HCT116 (cell line): ENCODE results near the gene PRIMPOL. TPM values are rescaled to one million over a fixed set of nuclear protein-coding genes. Genes with fewer than 3 reads are reported as not detected.

Experiments used
- ATAC-seq: fragments of 200-7000 bp; cut with Tn5 transposase; 2 replicates; pipeline ENCODE4 v1.9.1; 2020; ENCODE audit warnings: mild to moderate bottlenecking, moderate library complexity
- Bru-seq: library from RNA; stranded (reverse); fragments of 400-500 nt; gene quantifications from one replicate; lab custom pipeline; 2021; lab: Mats Ljungman, UMichigan
- BruChase-seq, 2 experiments: library from RNA; stranded (reverse); fragments of 400-500 nt; gene quantifications; one replicate each; lab custom pipeline; 2021; lab: Mats Ljungman, UMichigan
- BruUV-seq: library from RNA; stranded (reverse); fragments of 400-500 nt; replicated peaks from 2 replicates; lab custom pipeline; 2021; lab: Mats Ljungman, UMichigan
- CTCF ChIA-PET: fragments of 300-600 bp; sonication (Branson Sonifier 250); formaldehyde crosslinking; loops from one replicate; lab custom pipeline; 2021; ENCODE audit warnings: antibody characterized with exemption; lab: Charles Lee
- POLR2A ChIA-PET: fragments of 300-600, 350-600 bp; sonication (Branson Sonifier 250); formaldehyde crosslinking; loops from one replicate; lab custom pipeline; 2021; ENCODE audit warnings: antibody characterized with exemption; lab: Charles Lee
- RAD21 ChIA-PET, 2 experiments: fragments of 300-600 bp; sonication (Branson Sonifier 250); formaldehyde crosslinking; loops; one replicate each; lab custom pipeline; 2023; ENCODE audit warnings: low total read pairs in 2 of 2; ENCODE audit not compliant: uncharacterized antibody in 2 of 2, unreplicated experiment in 2 of 2, low non-redundant PET in 1 of 2; lab: Charles Lee
- DNase-seq: peaks from one replicate; pipeline ENCODE4 v3.0.0-alpha.2; 2010; ENCODE audit warnings: low read depth, low spot score
- H2AFZ ChIP-seq: fragments of 200-600 bp; shearing (Covaris generic), sonication (generic); 2 replicates; pipeline ENCODE4 v1.6.1; 2017; ENCODE audit warnings: low read depth, mixed run types, mixed read lengths, antibody characterized with exemption, low read length; ENCODE audit not compliant: poor library complexity, severe bottlenecking
- H3K27ac ChIP-seq: 2 replicates; pipeline ENCODE4 v1.5.1; 2012; ENCODE audit warnings: low read depth, low read length
- H3K27me3 ChIP-seq: fragments of 200-600 bp; sonication (generic); 2 replicates; pipeline ENCODE4 v1.6.1; 2016; ENCODE audit warnings: mixed run types, low read length, mixed read lengths; ENCODE audit not compliant: insufficient read depth
- H3K36me3 ChIP-seq, 2 experiments: fragments of 200-500 bp in 1 of 2; fragments of 200-600 bp in 1 of 2; sonication (Bioruptor generic) in 1 of 2; sonication (generic) in 1 of 2; 2 replicates each; pipeline versions ENCODE4 v1.5.1 to v1.6.1; 2014 to 2016; ENCODE audit warnings: low read length in 2 of 2, inconsistent platforms in 1 of 2, mixed read lengths in 1 of 2, mixed run types in 1 of 2; ENCODE audit not compliant: insufficient read depth in 2 of 2, control insufficient read depth in 1 of 2
- H3K4me1 ChIP-seq, 2 experiments: fragments of 200-600 bp in 1 of 2; sonication (generic) in 1 of 2; 2 replicates each; pipeline versions ENCODE4 v1.5.1 to v1.6.1; 2012 to 2017; ENCODE audit warnings: low read length in 2 of 2, inconsistent platforms in 1 of 2, mild to moderate bottlenecking in 1 of 2, mixed read lengths in 1 of 2, mixed run types in 1 of 2, moderate library complexity in 1 of 2; ENCODE audit not compliant: insufficient read depth in 2 of 2, control insufficient read depth in 1 of 2
- H3K4me2 ChIP-seq: fragments of 200-600 bp; sonication (generic); 2 replicates; pipeline ENCODE4 v1.6.1; 2017; ENCODE audit warnings: mixed run types, low read length, mixed read lengths
- H3K4me3 ChIP-seq, 2 experiments: fragments of 200-600 bp in 1 of 2; sonication (generic) in 1 of 2; replicated peaks in 1 of 2; 2 replicates each; pipeline ENCODE4 v1.5.1; 2011 to 2016; ENCODE audit warnings: low read length in 2 of 2, control low read depth in 1 of 2, low read depth in 1 of 2, mild to moderate bottlenecking in 1 of 2, mixed read lengths in 1 of 2, mixed run types in 1 of 2
- H3K79me2 ChIP-seq: fragments of 200-600 bp; sonication (generic); 2 replicates; pipeline ENCODE4 v1.6.1; 2017; ENCODE audit warnings: mild to moderate bottlenecking, mixed run types, low read length, moderate library complexity, mixed read lengths; ENCODE audit not compliant: insufficient read depth
- H3K9ac ChIP-seq: fragments of 200-600 bp; sonication (generic); 2 replicates; pipeline ENCODE4 v1.6.1; 2016; ENCODE audit warnings: low read length, mixed read lengths
- H3K9me2 ChIP-seq: fragments of 200-600 bp; sonication (generic), shearing (Covaris generic); 2 replicates; pipeline ENCODE4 v1.6.1; 2017; ENCODE audit warnings: mixed run types, mild to moderate bottlenecking, moderate library complexity; ENCODE audit not compliant: insufficient read depth
- H3K9me3 ChIP-seq, 2 experiments: fragments of 200-500 bp in 1 of 2; fragments of 200-600 bp in 1 of 2; sonication (Bioruptor generic) in 1 of 2; sonication (generic) in 1 of 2; 2 replicates each; pipeline ENCODE4 v1.6.1; 2014 to 2017; ENCODE audit warnings: low read length in 2 of 2, mixed read lengths in 2 of 2, inconsistent platforms in 1 of 2, low read depth in 1 of 2, mild to moderate bottlenecking in 1 of 2, mixed run types in 1 of 2, moderate library complexity in 1 of 2; ENCODE audit not compliant: control insufficient read depth in 1 of 2, insufficient read depth in 1 of 2
- H4K20me1 ChIP-seq: fragments of 200-600 bp; sonication (generic), shearing (Covaris generic); 2 replicates; pipeline ENCODE4 v1.6.1; 2017; ENCODE audit warnings: mixed run types, mild to moderate bottlenecking, moderate library complexity; ENCODE audit not compliant: insufficient read depth
- CBX3 ChIP-seq: IDR thresholded peaks from 2 replicates; pipeline ENCODE4 v1.6.1; 2012; ENCODE audit warnings: low read depth
- CEBPB ChIP-seq: IDR thresholded peaks from 2 replicates; pipeline ENCODE4 v1.6.1; 2012; ENCODE audit warnings: low read depth
- EGR1 ChIP-seq: IDR thresholded peaks from 2 replicates; pipeline ENCODE4 v1.6.1; 2012; ENCODE audit warnings: low read depth
- ELF1 ChIP-seq: IDR thresholded peaks from 2 replicates; pipeline ENCODE4 v1.6.1; 2012; ENCODE audit warnings: low read depth, borderline replicate concordance
- EZH2phosphoT487 ChIP-seq: fragments of 200-600 bp; IDR thresholded peaks from 2 replicates; pipeline ENCODE4 v1.6.1; 2018; ENCODE audit warnings: antibody characterized with exemption, borderline replicate concordance
- FOSL1 ChIP-seq: IDR thresholded peaks from 2 replicates; pipeline ENCODE4 v1.6.1; 2012; ENCODE audit warnings: low read depth
- JUND ChIP-seq: IDR thresholded peaks from 2 replicates; pipeline ENCODE4 v1.6.1; 2012
- POLR2A ChIP-seq: IDR thresholded peaks from 2 replicates; pipeline ENCODE4 v1.7.0; 2011; ENCODE audit warnings: borderline replicate concordance; ENCODE audit not compliant: insufficient read depth, insufficient read length; ENCODE audit errors: extremely low read depth
- POLR2AphosphoS5 ChIP-seq: IDR thresholded peaks from 2 replicates; pipeline ENCODE4 v1.6.1; 2011; ENCODE audit warnings: mild to moderate bottlenecking, low read depth, low read length, moderate library complexity
- RAD21 ChIP-seq: IDR thresholded peaks from 2 replicates; pipeline ENCODE4 v1.6.1; 2012; ENCODE audit warnings: low read depth, mild to moderate bottlenecking
- SIN3A ChIP-seq: IDR thresholded peaks from 2 replicates; pipeline ENCODE4 v1.6.1; 2012; ENCODE audit warnings: low read depth
- SP1 ChIP-seq: IDR thresholded peaks from 2 replicates; pipeline ENCODE4 v1.6.1; 2012; ENCODE audit warnings: low read depth
- SRF ChIP-seq: IDR thresholded peaks from 2 replicates; pipeline ENCODE4 v1.6.1; 2012; ENCODE audit warnings: low read depth
- TCF7L2 ChIP-seq: IDR thresholded peaks from 2 replicates; pipeline ENCODE4 v1.7.0; 2011; ENCODE audit warnings: borderline replicate concordance, inconsistent platforms; ENCODE audit not compliant: insufficient read depth, insufficient read length; ENCODE audit errors: extremely low read depth
- YY1 ChIP-seq: IDR thresholded peaks from 2 replicates; pipeline ENCODE4 v1.6.1; 2011; ENCODE audit warnings: low read length, low read depth, moderate library complexity, mild to moderate bottlenecking; ENCODE audit not compliant: insufficient replicate concordance; ENCODE audit errors: extremely low read depth
- ZFX ChIP-seq: fragments of 450-650 bp; IDR thresholded peaks from 2 replicates; pipeline ENCODE4 v1.6.1; 2017
- ZNF274 ChIP-seq: fragments of 200-500 bp; sonication (Bioruptor generic); IDR thresholded peaks from 2 replicates; pipeline ENCODE4 v1.6.1; 2014; ENCODE audit warnings: mild to moderate bottlenecking, low read depth, low read length, inconsistent platforms
- intact Hi-C: fragments of 100-400 bp; cut with micrococcal nuclease; formaldehyde crosslinking; loops from 2 replicates; pipeline ENCODE4 v1.10.0; 2022
- long read RNA-seq: library from polyadenylated mRNA; unstranded; transcript quantifications from one replicate; pipeline ENCODE4 v2.0.0, GENCODE V29; 2021; ENCODE audit not compliant: unreplicated experiment
- polyA plus RNA-seq: library from polyadenylated mRNA; unstranded; fragments of >200 nt; gene quantifications from 2 replicates; pipeline ENCODE4 v1.2.1, GENCODE V29; 2012; ENCODE audit warnings: missing spikeins
- total RNA-seq: library from RNA; stranded (reverse); gene quantifications from one replicate; pipeline ENCODE4 v1.2.1, GENCODE V29; 2021; ENCODE audit not compliant: unreplicated experiment
- TF ChIP-seq, protein P1 (sequence below): IDR thresholded peaks from 2 replicates; pipeline ENCODE4 v1.6.1; 2012
- TF ChIP-seq, protein P2 (sequence below): IDR thresholded peaks from 2 replicates; pipeline ENCODE4 v1.6.1; 2012; ENCODE audit warnings: low read depth

The PRIMPOL gene, protein sequence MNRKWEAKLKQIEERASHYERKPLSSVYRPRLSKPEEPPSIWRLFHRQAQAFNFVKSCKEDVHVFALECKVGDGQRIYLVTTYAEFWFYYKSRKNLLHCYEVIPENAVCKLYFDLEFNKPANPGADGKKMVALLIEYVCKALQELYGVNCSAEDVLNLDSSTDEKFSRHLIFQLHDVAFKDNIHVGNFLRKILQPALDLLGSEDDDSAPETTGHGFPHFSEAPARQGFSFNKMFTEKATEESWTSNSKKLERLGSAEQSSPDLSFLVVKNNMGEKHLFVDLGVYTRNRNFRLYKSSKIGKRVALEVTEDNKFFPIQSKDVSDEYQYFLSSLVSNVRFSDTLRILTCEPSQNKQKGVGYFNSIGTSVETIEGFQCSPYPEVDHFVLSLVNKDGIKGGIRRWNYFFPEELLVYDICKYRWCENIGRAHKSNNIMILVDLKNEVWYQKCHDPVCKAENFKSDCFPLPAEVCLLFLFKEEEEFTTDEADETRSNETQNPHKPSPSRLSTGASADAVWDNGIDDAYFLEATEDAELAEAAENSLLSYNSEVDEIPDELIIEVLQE
- 11.3 TPM for total RNA-seq
- polyA plus RNA-seq = 2.4 and 4.9 TPM in 2 replicates
- percentile 56 among the genes with signal in this experiment for Bru-seq, nascent RNA
- percentile 58 among the genes with signal in this experiment for BruChase-seq, experiment 1, labeled RNA remaining after a 6-hour chase
- BruChase-seq, experiment 2, labeled RNA remaining after a 2-hour chase = percentile 59 among the genes with signal in this experiment
- long read RNA-seq, transcript PRIMPOL-201 (14 exons, 2,289 nt) = major isoform, 6 of 16 reads
- long read RNA-seq, partial matches to known transcripts = 2 of 16 reads
- long read RNA-seq, other reads (novel, unspliced or antisense) = 7 of 16 reads

DNA sequence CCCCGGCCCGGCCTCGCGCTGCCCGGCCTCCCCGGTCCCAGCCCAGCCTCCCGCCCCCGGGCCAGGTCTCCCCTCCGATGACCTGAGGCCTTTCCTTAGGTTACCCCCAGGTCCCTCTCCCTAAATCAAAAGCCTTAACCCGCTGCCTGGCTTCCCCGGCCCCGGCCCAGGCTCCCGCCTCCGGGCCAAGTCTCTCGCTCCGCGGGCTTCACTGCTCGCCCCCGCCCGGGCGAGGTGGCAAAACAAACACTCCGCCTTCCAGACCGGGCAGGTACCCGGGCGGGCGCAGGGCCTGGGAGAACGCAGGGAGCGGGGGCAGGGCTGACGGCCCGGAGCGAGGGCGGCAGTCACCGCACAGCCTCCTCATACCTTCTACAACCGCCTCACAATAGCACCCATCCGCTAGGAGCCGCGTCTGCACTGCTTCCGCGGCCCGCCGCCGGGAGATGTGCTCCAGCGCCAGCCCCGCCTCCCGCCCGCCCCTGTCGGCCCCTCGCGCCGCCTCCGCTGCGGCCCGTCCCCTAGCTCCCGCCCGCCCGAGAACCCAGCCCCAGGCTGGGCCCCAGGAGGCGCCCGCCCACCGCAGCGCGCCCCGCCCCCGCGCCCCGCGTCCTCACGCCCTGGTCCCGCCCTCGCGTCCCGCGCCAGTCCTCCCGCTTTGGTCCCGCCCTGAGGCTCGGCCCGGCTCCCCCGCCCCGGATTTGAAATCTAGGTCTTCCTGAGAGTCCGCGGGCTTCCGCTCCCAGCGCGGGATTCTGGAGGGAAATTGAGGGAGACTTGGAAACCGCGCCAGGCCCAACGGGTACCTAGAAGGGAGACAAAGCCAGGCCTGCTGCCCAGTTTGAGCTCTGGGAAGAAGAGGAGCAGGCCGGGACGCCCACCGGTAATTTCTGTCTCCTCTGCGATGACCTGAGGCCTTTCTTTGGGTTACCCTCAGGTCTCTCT, at the start of gene PRIMPOL, which contains the start of gene CASP3:
TSS of gene PRIMPOL (plus strand) at position 713 of the 945 bp plus-strand sequence. CDS start 7,403 bp downstream, outside the sequence.
TSS of gene CASP3 (minus strand) at position 422 of the 945 bp plus-strand sequence. CDS start 10,994 bp downstream, outside the sequence.
- H3K4me3 ChIP-seq = peak within 1 kb of the TSS; percentile 71 to 78
- ChIA-PET CTCF (interaction anchor here (0.7 kb wide), 1 partner anchor 37 kb away, joined by 3 read pairs; no protein-coding TSS in a partner anchor), POLR2A (interaction anchor here (0.7 to 1.5 kb wide), 6 partner anchors 9 to 389 kb away, joined by 3 to 6 read pairs (median 4); no protein-coding TSS in a partner anchor), RAD21 (interaction anchor here in 1 of 2 experiments (0.7 kb wide), 1 partner anchor 64 kb away, joined by 3 read pairs; no protein-coding TSS in a partner anchor)
- intact Hi-C loops = loop anchor here (2.0 kb wide), 1 partner anchor 380 kb away; no protein-coding TSS in a partner anchor
- H4K20me1 ChIP-seq = no peaks in the 10 kb centered on the region
- H3K9ac ChIP-seq = peak within 1 kb of the TSS; percentile 80
- H3K9me3 ChIP-seq = no peaks in the 10 kb centered on the region
- no peaks in the 10 kb centered on the region for H3K27me3 ChIP-seq
- no peak within 1 kb of the TSS for H2AFZ ChIP-seq
- H3K79me2 ChIP-seq = peaks cover 32% of the 10 kb centered on the region
- H3K4me2 ChIP-seq = peak within 1 kb of the TSS; percentile 81
- no peaks in the 10 kb centered on the region for H3K36me3 ChIP-seq
- ATAC-seq (peak; percentile 93), DNase-seq (peak; percentile 59)
- H3K4me1 ChIP-seq = peaks cover 3 to 14% of the 10 kb centered on the region in 2 experiments; a peak in 2 of 4 replicates
- H3K27ac ChIP-seq = peak within 1 kb of the TSS; percentile 69
- no TSS peak for BruUV-seq
- H3K9me2 ChIP-seq = no peaks in the 10 kb centered on the region
- TF ChIP-seq SRF (no peak), EZH2phosphoT487 (no peak), POLR2AphosphoS5 (peak; percentile 91), FOSL1 (no peak), SIN3A (peak; percentile 56; the same call in 1 of the 2 replicates), CEBPB (no peak), CBX3 (no peak), ZNF274 (no peak), POLR2A (peak; percentile 61), ZFX (peak; percentile 54), ELF1 (no peak), SP1 (0 out of 2 replicates have a peak, but pooled peaks have one; percentile 31), JUND (no peak), YY1 (no peak), RAD21 (peak; percentile 33), EGR1 (peak; percentile 43), TCF7L2 (no peak)
- TF ChIP-seq, protein P1, sequence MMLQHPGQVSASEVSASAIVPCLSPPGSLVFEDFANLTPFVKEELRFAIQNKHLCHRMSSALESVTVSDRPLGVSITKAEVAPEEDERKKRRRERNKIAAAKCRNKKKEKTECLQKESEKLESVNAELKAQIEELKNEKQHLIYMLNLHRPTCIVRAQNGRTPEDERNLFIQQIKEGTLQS = no peak
- TF ChIP-seq, protein P2, sequence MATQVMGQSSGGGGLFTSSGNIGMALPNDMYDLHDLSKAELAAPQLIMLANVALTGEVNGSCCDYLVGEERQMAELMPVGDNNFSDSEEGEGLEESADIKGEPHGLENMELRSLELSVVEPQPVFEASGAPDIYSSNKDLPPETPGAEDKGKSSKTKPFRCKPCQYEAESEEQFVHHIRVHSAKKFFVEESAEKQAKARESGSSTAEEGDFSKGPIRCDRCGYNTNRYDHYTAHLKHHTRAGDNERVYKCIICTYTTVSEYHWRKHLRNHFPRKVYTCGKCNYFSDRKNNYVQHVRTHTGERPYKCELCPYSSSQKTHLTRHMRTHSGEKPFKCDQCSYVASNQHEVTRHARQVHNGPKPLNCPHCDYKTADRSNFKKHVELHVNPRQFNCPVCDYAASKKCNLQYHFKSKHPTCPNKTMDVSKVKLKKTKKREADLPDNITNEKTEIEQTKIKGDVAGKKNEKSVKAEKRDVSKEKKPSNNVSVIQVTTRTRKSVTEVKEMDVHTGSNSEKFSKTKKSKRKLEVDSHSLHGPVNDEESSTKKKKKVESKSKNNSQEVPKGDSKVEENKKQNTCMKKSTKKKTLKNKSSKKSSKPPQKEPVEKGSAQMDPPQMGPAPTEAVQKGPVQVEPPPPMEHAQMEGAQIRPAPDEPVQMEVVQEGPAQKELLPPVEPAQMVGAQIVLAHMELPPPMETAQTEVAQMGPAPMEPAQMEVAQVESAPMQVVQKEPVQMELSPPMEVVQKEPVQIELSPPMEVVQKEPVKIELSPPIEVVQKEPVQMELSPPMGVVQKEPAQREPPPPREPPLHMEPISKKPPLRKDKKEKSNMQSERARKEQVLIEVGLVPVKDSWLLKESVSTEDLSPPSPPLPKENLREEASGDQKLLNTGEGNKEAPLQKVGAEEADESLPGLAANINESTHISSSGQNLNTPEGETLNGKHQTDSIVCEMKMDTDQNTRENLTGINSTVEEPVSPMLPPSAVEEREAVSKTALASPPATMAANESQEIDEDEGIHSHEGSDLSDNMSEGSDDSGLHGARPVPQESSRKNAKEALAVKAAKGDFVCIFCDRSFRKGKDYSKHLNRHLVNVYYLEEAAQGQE = no peak
